Nephron progenitor cell (in vitro differentiated cells): Measurements from ENCODE around the gene SLC12A2.

Source experiments
- DNase-seq: peaks from one replicate; pipeline ENCODE4 v3.0.0; 2021
- H3K27ac Mint-ChIP-seq: 2 replicates; pipeline ENCODE4 v1.8.0; 2021; ENCODE audit warnings: mild to moderate bottlenecking, moderate library complexity, mixed read lengths
- H3K27me3 Mint-ChIP-seq: 2 replicates; pipeline ENCODE4 v1.8.0; 2021; ENCODE audit warnings: mild to moderate bottlenecking, low read depth, mixed read lengths; ENCODE audit not compliant: poor library complexity
- H3K36me3 Mint-ChIP-seq: 2 replicates; pipeline ENCODE4 v1.8.0; 2021; ENCODE audit warnings: low read depth, mixed read lengths
- H3K4me1 Mint-ChIP-seq: 2 replicates; pipeline ENCODE4 v1.8.0; 2021; ENCODE audit warnings: mixed read lengths
- H3K4me3 Mint-ChIP-seq: 2 replicates; pipeline ENCODE4 v1.8.0; 2021; ENCODE audit warnings: mild to moderate bottlenecking, moderate library complexity, mixed read lengths
- H3K9me3 Mint-ChIP-seq: 2 replicates; pipeline ENCODE4 v1.8.0; 2021; ENCODE audit warnings: mild to moderate bottlenecking, moderate library complexity, mixed read lengths
- CTCF ChIP-seq: fragments of 200-600 bp; sonication (generic); IDR thresholded peaks from 2 replicates; pipeline ENCODE4 v1.5.0; 2021; ENCODE audit warnings: antibody characterized with exemption

SLC12A2 gene

GRCh38 chr5:128155776-128156175, 72.2 kb downstream of the SLC12A2 start:
- no peak for DNase-seq
- peaks cover 47% of the 10 kb centered on the region for H3K36me3 Mint-ChIP-seq
- no peaks in the 10 kb centered on the region for H3K27me3 Mint-ChIP-seq
- no peak overlapping the region for H3K4me3 Mint-ChIP-seq
- H3K4me1 Mint-ChIP-seq: no peaks in the 10 kb centered on the region
- peak overlapping the region; percentile 55 for H3K27ac Mint-ChIP-seq
- TF ChIP-seq CTCF: no peak
- peaks cover 4% of the 10 kb centered on the region for H3K9me3 Mint-ChIP-seq

GRCh38 chr5:128156521-128156920, 73.0 kb downstream of the SLC12A2 start:
- Mint-ChIP-seq H3K4me3 (no peak overlapping the region), H3K27me3 (no peaks in the 10 kb centered on the region), H3K27ac (no peak overlapping the region), H3K9me3 (peaks cover 4% of the 10 kb centered on the region), H3K36me3 (peaks cover 47% of the 10 kb centered on the region), H3K4me1 (no peaks in the 10 kb centered on the region)
- no peak for TF ChIP-seq CTCF
- DNase-seq: no peak

GRCh38 chr5:128158342-128158741, 74.8 kb downstream of the SLC12A2 start:
- peaks cover 56% of the 10 kb centered on the region for H3K36me3 Mint-ChIP-seq
- H3K27ac Mint-ChIP-seq: no peak overlapping the region
- H3K4me3 Mint-ChIP-seq: no peak overlapping the region
- no peak for DNase-seq
- H3K9me3 Mint-ChIP-seq: peaks cover 4% of the 10 kb centered on the region
- no peaks in the 10 kb centered on the region for H3K27me3 Mint-ChIP-seq
- TF ChIP-seq CTCF: no peak
- H3K4me1 Mint-ChIP-seq: no peaks in the 10 kb centered on the region

- Mint-ChIP-seq H3K27ac (no peak overlapping the region), H3K9me3 (peaks cover 3% of the 10 kb centered on the region), H3K4me1 (no peaks in the 10 kb centered on the region), H3K27me3 (no peaks in the 10 kb centered on the region), H3K4me3 (no peak overlapping the region), H3K36me3 (peaks cover 39% of the 10 kb centered on the region)
- no peak for DNase-seq
- TF ChIP-seq CTCF: no peak
Measured at GRCh38 chr5:128163991-128164390, 80.4 kb downstream of the SLC12A2 start.

DNA sequence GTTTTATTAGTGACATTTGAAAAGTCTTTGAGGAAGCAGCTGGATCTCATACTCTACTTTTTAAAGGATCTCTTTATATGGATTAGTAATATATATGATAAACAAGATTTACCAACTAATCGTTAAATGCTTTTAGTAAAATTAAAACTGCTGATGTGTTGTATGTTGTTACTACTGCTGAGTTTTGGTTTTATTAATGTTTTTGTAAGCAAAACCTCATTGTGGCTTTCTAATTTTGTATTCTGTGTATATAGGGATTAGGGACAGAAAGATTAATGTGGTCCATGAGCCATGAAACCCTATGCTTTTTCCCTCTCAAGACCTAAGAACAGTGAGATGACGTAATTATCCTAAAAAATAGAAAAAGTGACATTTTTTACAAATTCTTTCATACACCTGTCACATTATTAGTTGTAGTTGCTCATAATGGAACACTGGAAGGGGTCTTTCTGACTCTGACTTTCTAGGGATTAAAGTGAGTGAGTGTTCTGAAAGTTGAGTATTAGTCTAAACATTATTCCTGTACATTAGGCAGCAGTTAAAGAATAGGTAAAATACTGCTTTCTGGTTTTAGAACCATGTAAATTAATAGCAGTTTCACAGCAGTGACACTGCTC, 85.9 kb downstream of the SLC12A2 start:
- no peak overlapping the region for H3K4me3 Mint-ChIP-seq
- DNase-seq: no peak
- H3K4me1 Mint-ChIP-seq: no peaks in the 10 kb centered on the region
- no peak overlapping the region for H3K27ac Mint-ChIP-seq
- TF ChIP-seq CTCF: no peak
- peaks cover 4% of the 10 kb centered on the region for H3K9me3 Mint-ChIP-seq
- H3K36me3 Mint-ChIP-seq: peaks cover 29% of the 10 kb centered on the region
- no peaks in the 10 kb centered on the region for H3K27me3 Mint-ChIP-seq

DNA sequence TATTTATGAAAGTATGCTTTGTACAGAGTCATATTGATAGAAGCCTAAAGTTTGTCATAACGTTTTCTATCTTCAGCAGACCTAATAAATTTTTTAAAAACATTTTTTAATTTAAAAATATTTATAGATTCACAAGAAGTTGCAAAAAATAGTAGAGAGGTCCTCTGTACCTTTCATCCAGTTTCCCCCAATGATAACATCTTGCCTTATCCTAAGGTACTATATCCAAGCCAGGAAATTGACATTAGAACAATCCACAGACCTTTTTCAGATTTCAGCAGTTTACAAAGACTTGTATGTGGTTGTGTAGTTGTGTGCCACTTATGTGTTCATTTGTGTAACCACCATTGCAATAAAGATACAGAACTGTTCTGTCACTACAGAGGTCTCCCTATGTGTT, 88.5 kb downstream of the SLC12A2 start:
- Mint-ChIP-seq H3K36me3 (peaks cover 23% of the 10 kb centered on the region), H3K27me3 (no peaks in the 10 kb centered on the region), H3K4me1 (no peaks in the 10 kb centered on the region), H3K9me3 (peaks cover 4% of the 10 kb centered on the region), H3K27ac (no peak overlapping the region), H3K4me3 (no peak overlapping the region)
- no peak for TF ChIP-seq CTCF
- DNase-seq: no peak
